ENCODE results near the gene FAM118A. TPM values are rescaled to one million over a fixed set of nuclear protein-coding genes. Genes with fewer than 3 reads are reported as not detected.
"Not testable (repeated sequence)": the region's sequence is repeated elsewhere in the genome, so short reads cannot be mapped to it uniquely, and the experiment has no call there.

FAM118A gene
- polyA plus RNA-seq, 2 donors: 15.4 to 44.4 TPM

- 57 to 69% methylated on average over 6 of the region's 6 CpGs for WGBS, 2 donors
Observed at GRCh38 chr22:45294030-45294429, 15.7 kb upstream of the FAM118A start.

GRCh38 chr22:45295004-45295403 lies 14.7 kb upstream of the FAM118A start:
- H3K4me3 ChIP-seq (ENCODE audit: low read depth in 1 of 2, low read length in 2 of 2); H3K27me3 ChIP-seq (ENCODE audit: control insufficient read depth in 1 of 2, insufficient read depth in 2 of 2, low read length in 2 of 2); H3K27ac ChIP-seq (ENCODE audit: low read depth in 2 of 2, low read length in 1 of 2); H3K9me3 ChIP-seq (ENCODE audit: control insufficient read depth in 2 of 2, insufficient read depth in 1 of 2, low read depth in 1 of 2, low read length in 1 of 2); H3K4me1 ChIP-seq (ENCODE audit: control insufficient read depth in 2 of 2, insufficient read depth in 2 of 2, low read length in 1 of 2); H3K36me3 ChIP-seq (ENCODE audit: control insufficient read depth in 2 of 2, insufficient read depth in 2 of 2, low read length in 1 of 2): not testable (repeated sequence)
- 93 to 97% methylated on average over 6 of the region's 6 CpGs for WGBS, 2 donors

More at GRCh38 chr22:45294030-45294429, 15.7 kb upstream of the FAM118A start:
- H3K4me1 ChIP-seq (ENCODE audit: control insufficient read depth in 2 of 2, insufficient read depth in 2 of 2, low read length in 1 of 2): peaks cover 3 to 10% of the 10 kb centered on the region in 2 donors
- no peak overlapping the region for H3K27ac ChIP-seq (ENCODE audit: low read depth in 2 of 2, low read length in 1 of 2)
- no peaks in the 10 kb centered on the region for H3K27me3 ChIP-seq (ENCODE audit: control insufficient read depth in 1 of 2, insufficient read depth in 2 of 2, low read length in 2 of 2)
- peaks cover 0 to 3% of the 10 kb centered on the region in 2 donors for H3K9me3 ChIP-seq (ENCODE audit: control insufficient read depth in 2 of 2, insufficient read depth in 1 of 2, low read depth in 1 of 2, low read length in 1 of 2)
- no peak overlapping the region for H3K4me3 ChIP-seq (ENCODE audit: low read depth in 1 of 2, low read length in 2 of 2)
- no peaks in the 10 kb centered on the region for H3K36me3 ChIP-seq (ENCODE audit: control insufficient read depth in 2 of 2, insufficient read depth in 2 of 2, low read length in 1 of 2)

GRCh38 chr22:45295492-45295891 lies 14.2 kb upstream of the FAM118A start:
- WGBS, 2 donors: 79 to 88% methylated on average over 9 of the region's 9 CpGs

GRCh38 chr22:45296628-45297297 lies 13.0 kb upstream of the FAM118A start:
- no peaks in the 10 kb centered on the region for H3K4me1 ChIP-seq (ENCODE audit: control insufficient read depth in 2 of 2, insufficient read depth in 2 of 2, low read length in 1 of 2)
- H3K9me3 ChIP-seq (ENCODE audit: control insufficient read depth in 2 of 2, insufficient read depth in 1 of 2, low read depth in 1 of 2, low read length in 1 of 2): no peaks in the 10 kb centered on the region
- no peak overlapping the region for H3K4me3 ChIP-seq (ENCODE audit: low read depth in 1 of 2, low read length in 2 of 2)
- no peaks in the 10 kb centered on the region for H3K36me3 ChIP-seq (ENCODE audit: control insufficient read depth in 2 of 2, insufficient read depth in 2 of 2, low read length in 1 of 2)
- H3K27me3 ChIP-seq (ENCODE audit: control insufficient read depth in 1 of 2, insufficient read depth in 2 of 2, low read length in 2 of 2): no peaks in the 10 kb centered on the region
- H3K27ac ChIP-seq (ENCODE audit: low read depth in 2 of 2, low read length in 1 of 2): no peak overlapping the region
- WGBS, 2 donors: 73 to 75% methylated on average over 13 of the region's 13 CpGs

More at GRCh38 chr22:45295492-45295891, 14.2 kb upstream of the FAM118A start:
- no peak overlapping the region for H3K4me3 ChIP-seq (ENCODE audit: low read depth in 1 of 2, low read length in 2 of 2)
- no peak overlapping the region for H3K27ac ChIP-seq (ENCODE audit: low read depth in 2 of 2, low read length in 1 of 2)
- peaks cover 2 to 6% of the 10 kb centered on the region in 2 donors for H3K4me1 ChIP-seq (ENCODE audit: control insufficient read depth in 2 of 2, insufficient read depth in 2 of 2, low read length in 1 of 2)
- H3K27me3 ChIP-seq (ENCODE audit: control insufficient read depth in 1 of 2, insufficient read depth in 2 of 2, low read length in 2 of 2): no peaks in the 10 kb centered on the region
- H3K9me3 ChIP-seq (ENCODE audit: control insufficient read depth in 2 of 2, insufficient read depth in 1 of 2, low read depth in 1 of 2, low read length in 1 of 2): no peaks in the 10 kb centered on the region
- H3K36me3 ChIP-seq (ENCODE audit: control insufficient read depth in 2 of 2, insufficient read depth in 2 of 2, low read length in 1 of 2): no peaks in the 10 kb centered on the region

GRCh38 chr22:45298934-45299505 lies 10.7 kb upstream of the FAM118A start:
- WGBS, 2 donors: 74 to 76% methylated on average over 14 to 15 of the region's 15 CpGs
- H3K27me3 ChIP-seq (ENCODE audit: control insufficient read depth in 1 of 2, insufficient read depth in 2 of 2, low read length in 2 of 2): no peaks in the 10 kb centered on the region
- no peaks in the 10 kb centered on the region for H3K4me1 ChIP-seq (ENCODE audit: control insufficient read depth in 2 of 2, insufficient read depth in 2 of 2, low read length in 1 of 2)

GRCh38 chr22:45302751-45303150 lies 7.0 kb upstream of the FAM118A start:
- Histone ChIP-seq H3K9me3 (ENCODE audit: control insufficient read depth in 2 of 2, insufficient read depth in 1 of 2, low read depth in 1 of 2, low read length in 1 of 2) (no peaks in the 10 kb centered on the region), H3K4me3 (ENCODE audit: low read depth in 1 of 2, low read length in 2 of 2) (no peak overlapping the region), H3K4me1 (ENCODE audit: control insufficient read depth in 2 of 2, insufficient read depth in 2 of 2, low read length in 1 of 2) (no peaks in the 10 kb centered on the region), H3K27me3 (ENCODE audit: control insufficient read depth in 1 of 2, insufficient read depth in 2 of 2, low read length in 2 of 2) (no peaks in the 10 kb centered on the region), H3K27ac (ENCODE audit: low read depth in 2 of 2, low read length in 1 of 2) (no peak overlapping the region), H3K36me3 (ENCODE audit: control insufficient read depth in 2 of 2, insufficient read depth in 2 of 2, low read length in 1 of 2) (no peaks in the 10 kb centered on the region)
- WGBS, 2 donors: 60 to 68% methylated on average over 8 of the region's 8 CpGs

More at GRCh38 chr22:45298934-45299505, 10.7 kb upstream of the FAM118A start:
- H3K4me3 ChIP-seq (ENCODE audit: low read depth in 1 of 2, low read length in 2 of 2): no peak overlapping the region
- no peaks in the 10 kb centered on the region for H3K9me3 ChIP-seq (ENCODE audit: control insufficient read depth in 2 of 2, insufficient read depth in 1 of 2, low read depth in 1 of 2, low read length in 1 of 2)
- no peak overlapping the region for H3K27ac ChIP-seq (ENCODE audit: low read depth in 2 of 2, low read length in 1 of 2)
- H3K36me3 ChIP-seq (ENCODE audit: control insufficient read depth in 2 of 2, insufficient read depth in 2 of 2, low read length in 1 of 2): no peaks in the 10 kb centered on the region

- no peaks in the 10 kb centered on the region for H3K27me3 ChIP-seq (ENCODE audit: control insufficient read depth in 1 of 2, insufficient read depth in 2 of 2, low read length in 2 of 2)
- H3K4me1 ChIP-seq (ENCODE audit: control insufficient read depth in 2 of 2, insufficient read depth in 2 of 2, low read length in 1 of 2): no peaks in the 10 kb centered on the region
- no peaks in the 10 kb centered on the region for H3K9me3 ChIP-seq (ENCODE audit: control insufficient read depth in 2 of 2, insufficient read depth in 1 of 2, low read depth in 1 of 2, low read length in 1 of 2)
- WGBS, 2 donors: 55 to 62% methylated on average over 7 of the region's 7 CpGs
- H3K4me3 ChIP-seq (ENCODE audit: low read depth in 1 of 2, low read length in 2 of 2): no peak overlapping the region
- no peak overlapping the region for H3K27ac ChIP-seq (ENCODE audit: low read depth in 2 of 2, low read length in 1 of 2)
- H3K36me3 ChIP-seq (ENCODE audit: control insufficient read depth in 2 of 2, insufficient read depth in 2 of 2, low read length in 1 of 2): no peaks in the 10 kb centered on the region
Observed at GRCh38 chr22:45303181-45303580, 6.6 kb upstream of the FAM118A start.

GRCh38 chr22:45304971-45305370 lies 4.8 kb upstream of the FAM118A start:
- no peak overlapping the region for H3K27ac ChIP-seq (ENCODE audit: low read depth in 2 of 2, low read length in 1 of 2)
- 65 to 71% methylated on average over 6 of the region's 6 CpGs for WGBS, 2 donors

GRCh38 chr22:45305456-45306075 lies 4.2 kb upstream of the FAM118A start:
- H3K27ac ChIP-seq (ENCODE audit: low read depth in 2 of 2, low read length in 1 of 2): no peak overlapping the region
- H3K27me3 ChIP-seq (ENCODE audit: control insufficient read depth in 1 of 2, insufficient read depth in 2 of 2, low read length in 2 of 2): no peaks in the 10 kb centered on the region
- no peaks in the 10 kb centered on the region for H3K9me3 ChIP-seq (ENCODE audit: control insufficient read depth in 2 of 2, insufficient read depth in 1 of 2, low read depth in 1 of 2, low read length in 1 of 2)
- no peak overlapping the region for H3K4me3 ChIP-seq (ENCODE audit: low read depth in 1 of 2, low read length in 2 of 2)
- 72 to 80% methylated on average over 6 of the region's 6 CpGs for WGBS, 2 donors
- no peaks in the 10 kb centered on the region for H3K36me3 ChIP-seq (ENCODE audit: control insufficient read depth in 2 of 2, insufficient read depth in 2 of 2, low read length in 1 of 2)
- peaks cover 0 to 5% of the 10 kb centered on the region in 2 donors for H3K4me1 ChIP-seq (ENCODE audit: control insufficient read depth in 2 of 2, insufficient read depth in 2 of 2, low read length in 1 of 2)

More at GRCh38 chr22:45304971-45305370, 4.8 kb upstream of the FAM118A start:
- H3K4me1 ChIP-seq (ENCODE audit: control insufficient read depth in 2 of 2, insufficient read depth in 2 of 2, low read length in 1 of 2): peaks cover 0 to 5% of the 10 kb centered on the region in 2 donors
- no peaks in the 10 kb centered on the region for H3K9me3 ChIP-seq (ENCODE audit: control insufficient read depth in 2 of 2, insufficient read depth in 1 of 2, low read depth in 1 of 2, low read length in 1 of 2)
- H3K4me3 ChIP-seq (ENCODE audit: low read depth in 1 of 2, low read length in 2 of 2): no peak overlapping the region
- H3K36me3 ChIP-seq (ENCODE audit: control insufficient read depth in 2 of 2, insufficient read depth in 2 of 2, low read length in 1 of 2): no peaks in the 10 kb centered on the region
- H3K27me3 ChIP-seq (ENCODE audit: control insufficient read depth in 1 of 2, insufficient read depth in 2 of 2, low read length in 2 of 2): no peaks in the 10 kb centered on the region
